HFF-Myc (cell line): Measurements from ENCODE around the gene MYO1F.
"Not testable (repeated sequence)": the region's sequence is repeated elsewhere in the genome, so short reads cannot be mapped to it uniquely, and the experiment has no call there.

Experiments used
- DNase-seq: peaks from one replicate; pipeline ENCODE4 v3.0.0-alpha.2; 2011; ENCODE audit warnings: low read depth; ENCODE audit errors: extremely low read depth
- H3K4me3 ChIP-seq: replicated peaks from 2 replicates; pipeline ENCODE4 v1.5.1; 2011; ENCODE audit warnings: low read depth, mild to moderate bottlenecking, control low read depth, low read length
- CTCF ChIP-seq: IDR thresholded peaks from 2 replicates; pipeline ENCODE4 v1.5.1; 2012; ENCODE audit warnings: mild to moderate bottlenecking, low read depth, low read length, control low read depth; ENCODE audit errors: missing control alignments

The MYO1F gene

DNA sequence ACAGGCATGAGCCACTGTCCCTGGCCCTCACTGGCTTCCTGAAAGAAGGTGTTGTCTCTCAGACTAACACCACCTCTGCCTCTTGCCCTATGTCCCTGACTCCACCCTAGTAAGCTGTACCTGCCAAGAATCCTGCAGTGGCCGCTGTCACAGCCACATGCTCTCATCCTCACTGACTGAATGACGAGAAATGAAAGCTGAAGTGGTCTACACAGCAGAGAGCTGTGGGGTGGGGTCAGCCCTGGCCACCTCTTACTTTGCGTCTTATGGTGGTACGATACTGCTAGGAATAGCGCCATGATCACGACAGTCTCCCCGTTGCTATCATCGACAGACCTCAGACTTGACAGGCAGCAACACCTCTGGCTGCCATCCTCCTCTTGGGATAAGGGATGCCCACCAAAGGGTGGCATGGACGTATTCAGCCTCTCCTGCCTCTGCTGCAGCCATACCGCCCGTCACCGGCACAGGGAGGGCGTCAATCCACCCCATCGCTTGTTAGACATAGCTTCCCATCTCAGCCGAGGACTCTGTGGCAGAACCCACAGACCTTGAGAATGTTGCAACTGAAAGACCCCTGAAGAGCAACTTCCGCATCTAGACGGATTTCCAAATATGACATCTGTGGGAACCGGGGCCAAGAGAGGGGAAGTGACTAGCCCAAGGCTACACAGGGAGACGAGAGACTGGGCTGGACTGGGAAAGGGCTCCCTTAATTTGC is 809 bp downstream of the MYO1F start:
- H3K4me3 ChIP-seq, result no peak overlapping the region
- TF ChIP-seq CTCF, result no peak
- DNase-seq, result no peak

DNA sequence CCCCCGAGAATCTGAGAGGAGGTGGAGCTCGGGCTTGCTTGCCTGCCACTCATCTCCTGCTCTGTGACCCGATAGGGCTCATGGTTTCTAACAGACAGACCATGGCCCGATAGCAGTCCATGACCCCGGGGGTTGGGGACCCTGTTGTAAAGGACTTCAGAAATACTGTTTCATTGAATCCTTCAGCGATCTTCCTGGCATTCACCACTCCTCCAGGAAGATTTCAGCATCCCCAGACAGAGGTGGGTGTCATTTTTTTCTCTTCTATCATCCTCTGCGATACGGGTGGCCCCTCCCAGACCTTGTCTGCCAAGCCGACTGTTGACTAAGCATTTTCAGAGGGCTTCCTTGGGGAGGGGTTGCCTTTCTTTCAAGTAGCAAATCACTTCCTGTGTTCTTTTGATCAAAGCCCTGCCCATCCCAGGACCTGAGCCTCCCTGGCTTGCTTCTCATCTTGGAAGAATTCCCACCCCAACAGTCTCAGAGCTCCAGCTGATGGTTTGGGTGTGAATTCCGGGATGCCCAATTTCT is 1.7 kb downstream of the MYO1F start:
- TF ChIP-seq CTCF, result no peak
- DNase-seq, result no peak
- H3K4me3 ChIP-seq, result no peak overlapping the region

DNA sequence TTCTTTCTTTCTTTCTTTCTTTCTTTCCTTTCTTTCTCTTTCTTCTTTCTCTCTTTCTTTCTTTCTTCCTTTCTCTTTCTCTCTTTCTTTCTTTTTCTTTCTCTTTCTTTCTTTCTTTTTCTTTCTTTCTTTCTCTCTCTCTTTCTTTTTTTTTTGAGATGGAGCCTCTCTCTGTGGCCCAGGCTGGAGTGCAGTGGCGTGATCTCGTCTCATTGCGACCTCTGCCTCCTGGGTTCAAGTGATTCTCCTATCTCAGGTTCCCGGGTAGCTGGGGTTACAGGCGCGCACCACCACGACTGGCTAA is 2.7 kb downstream of the MYO1F start:
- DNase-seq, H3K4me3 ChIP-seq: not testable (repeated sequence)

DNA sequence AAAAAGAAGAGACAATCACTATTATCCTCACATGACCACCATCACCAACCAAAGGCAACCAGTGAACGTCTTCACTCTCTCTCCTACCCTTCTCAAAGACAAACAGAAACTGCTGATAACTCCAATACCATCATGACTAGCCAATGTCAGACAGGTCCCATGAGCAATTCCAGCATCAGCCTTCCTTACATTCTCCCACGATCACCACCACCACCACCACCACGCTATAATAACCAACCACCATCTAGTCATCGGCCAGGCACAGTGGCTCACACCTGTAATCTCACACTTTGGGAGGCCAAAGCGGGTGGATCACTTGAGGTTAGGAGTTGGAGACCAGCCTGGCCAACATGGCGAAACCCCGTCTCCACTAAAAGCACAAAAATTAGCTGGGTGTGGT is 3.9 kb downstream of the MYO1F start:
- TF ChIP-seq CTCF, result no peak
- DNase-seq, result no peak
- no peak overlapping the region for H3K4me3 ChIP-seq

- TF ChIP-seq CTCF, result no peak
- DNase-seq, result no peak
These were observed 6.2 kb downstream of the MYO1F start for GRCh38 chr19:8571006-8571411.

GRCh38 chr19:8569066-8569771 is 8.0 kb downstream of the MYO1F start:
- peak; percentile 65 for DNase-seq
- no peak for TF ChIP-seq CTCF
- H3K4me3 ChIP-seq, result no peak overlapping the region

More at GRCh38 chr19:8571006-8571411, 6.2 kb downstream of the MYO1F start:
- H3K4me3 ChIP-seq, result no peak overlapping the region

- no peak for DNase-seq
- no peak overlapping the region for H3K4me3 ChIP-seq
- no peak for TF ChIP-seq CTCF
These were observed 9.6 kb downstream of the MYO1F start for GRCh38 chr19:8567522-8568172.
